ENCODE measurements around the gene APOL6. TPM values are rescaled to one million over a fixed set of nuclear protein-coding genes. Genes with fewer than 3 reads are reported as not detected.
A peak's percentile ranks its signal among the peaks of the same experiment; 100 is the strongest.
"Not testable (repeated sequence)": the region's sequence is repeated elsewhere in the genome, so short reads cannot be mapped to it uniquely, and the experiment has no call there.

Gene APOL6
- total and polyA plus RNA-seq, 5 experiments from 2014 or later: 13.6 to 40.5 (median 20.8) TPM

- POLR2A ChIA-PET: no interaction called here
- DNase-seq: no peak
- Mint-ChIP-seq H3K36me3 (no peaks in the 10 kb centered on the region), H3K4me3 (no peak overlapping the region), H3K27ac (no peak overlapping the region), H3K27me3 (peaks cover 6 to 28% (median 12%) of the 10 kb centered on the region in 5 donors), H3K4me1 (peaks cover 7 to 15% (median 11%) of the 10 kb centered on the region in 4 donors), H3K9me3 (no peaks in the 10 kb centered on the region)
- no peak for ATAC-seq
Observed at GRCh38 chr22:35620624-35621251, 27.5 kb upstream of the APOL6 start.

DNA sequence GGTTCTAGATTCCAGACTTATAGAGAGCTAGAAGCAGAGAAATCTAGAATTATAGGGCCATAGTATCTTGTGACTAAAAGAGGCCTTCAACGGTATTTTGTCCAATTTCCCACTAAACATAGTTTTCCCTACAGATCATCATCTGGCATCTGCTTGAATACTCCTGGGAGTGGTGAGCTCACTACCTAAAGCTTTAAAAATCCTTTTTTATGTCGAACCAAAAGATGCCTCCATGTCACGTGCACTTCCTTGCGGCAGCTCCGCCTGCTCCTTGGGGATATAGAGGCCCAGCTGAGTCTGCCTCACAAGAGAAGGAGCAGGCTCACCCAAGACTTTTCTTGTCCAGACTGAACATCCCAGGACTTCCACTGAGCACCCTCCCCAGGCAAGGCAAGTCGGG lies 26.8 kb upstream of the APOL6 start:
- Mint-ChIP-seq H3K36me3 (no peaks in the 10 kb centered on the region), H3K4me3 (no peak overlapping the region), H3K9me3 (no peaks in the 10 kb centered on the region), H3K27ac (no peak overlapping the region), H3K4me1 (peaks cover 4 to 8% (median 7%) of the 10 kb centered on the region in 4 donors), H3K27me3 (peaks cover 6 to 30% (median 12%) of the 10 kb centered on the region in 5 donors)
- ATAC-seq: no peak
- DNase-seq: no peak
- POLR2A ChIA-PET: no interaction called here

GRCh38 chr22:35622191-35622913 lies 25.9 kb upstream of the APOL6 start:
- POLR2A ChIA-PET: no interaction called here
- H3K27ac Mint-ChIP-seq: no peak overlapping the region
- H3K4me3 Mint-ChIP-seq: no peak overlapping the region
- DNase-seq (no peak), ATAC-seq (no peak)
- H3K36me3 Mint-ChIP-seq: no peaks in the 10 kb centered on the region
- peaks cover 6 to 13% (median 8%) of the 10 kb centered on the region in 4 donors for H3K4me1 Mint-ChIP-seq
- peaks cover 6 to 30% (median 12%) of the 10 kb centered on the region in 5 donors for H3K27me3 Mint-ChIP-seq
- no peaks in the 10 kb centered on the region for H3K9me3 Mint-ChIP-seq

DNA sequence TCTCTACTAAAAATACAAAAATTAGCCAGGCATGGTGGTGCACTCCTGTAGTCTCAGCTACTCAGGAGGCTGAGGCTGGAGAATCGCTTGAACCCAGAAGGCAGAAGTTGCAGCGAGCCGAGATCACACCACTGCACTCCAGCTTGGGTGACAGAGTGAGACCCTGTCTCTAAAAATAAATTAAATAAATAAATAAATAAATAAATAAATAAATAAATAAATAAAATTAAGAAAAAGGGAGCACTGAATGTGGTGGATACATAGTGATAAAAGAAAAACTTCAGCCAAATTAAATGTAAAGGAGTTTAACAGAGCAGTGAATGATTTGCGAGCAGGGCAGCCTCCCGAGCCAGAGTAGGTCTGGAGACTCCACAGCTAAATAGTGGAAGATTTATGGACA lies 24.4 kb upstream of the APOL6 start:
- H3K4me3 Mint-ChIP-seq, ATAC-seq, H3K9me3 Mint-ChIP-seq, H3K27ac Mint-ChIP-seq, DNase-seq, H3K36me3 Mint-ChIP-seq, POLR2A ChIA-PET: not testable (repeated sequence)
- Mint-ChIP-seq H3K27me3 (peaks cover 6 to 30% (median 12%) of the 10 kb centered on the region in 5 donors), H3K4me1 (peaks cover 8 to 19% (median 12%) of the 10 kb centered on the region in 4 donors)

DNA sequence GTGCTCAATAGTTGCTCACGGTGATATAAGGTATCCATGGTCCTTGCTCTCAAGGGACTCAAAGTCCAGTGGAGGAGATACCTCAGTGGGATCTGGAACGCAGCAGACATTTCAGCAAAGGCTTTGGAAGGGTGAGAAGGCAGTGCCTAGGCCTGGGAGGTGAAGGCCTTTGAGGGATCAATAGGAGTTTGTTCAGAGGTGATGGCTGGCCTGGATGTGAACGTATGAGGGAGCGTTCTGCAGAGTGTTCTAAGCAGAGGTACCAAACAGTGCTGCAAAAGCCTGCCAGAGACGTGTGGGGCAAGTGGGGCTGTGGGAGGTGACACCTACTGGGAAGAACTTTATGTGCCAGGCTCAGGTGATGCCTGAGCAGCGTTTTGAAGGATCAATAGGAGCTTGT lies 23.7 kb upstream of the APOL6 start:
- Mint-ChIP-seq H3K27ac (peak overlapping the region in 1 of 10 donors; percentile 10), H3K4me3 (no peak overlapping the region), H3K9me3 (no peaks in the 10 kb centered on the region), H3K4me1 (peaks cover 8 to 23% (median 15%) of the 10 kb centered on the region in 4 donors), H3K27me3 (peaks cover 6 to 30% (median 12%) of the 10 kb centered on the region in 5 donors), H3K36me3 (no peaks in the 10 kb centered on the region)
- POLR2A ChIA-PET: no interaction called here
- DNase-seq (no peak), ATAC-seq (no peak)

GRCh38 chr22:35625763-35626432 lies 22.3 kb upstream of the APOL6 start:
- Mint-ChIP-seq H3K4me3 (peak overlapping the region in 2 of 10 donors; percentile 6 to 18), H3K9me3 (no peaks in the 10 kb centered on the region), H3K4me1 (peaks cover 14 to 28% (median 19%) of the 10 kb centered on the region in 4 donors), H3K27ac (peak overlapping the region in 2 of 10 donors; percentile 16 to 79), H3K27me3 (peaks cover 6 to 30% (median 12%) of the 10 kb centered on the region in 5 donors), H3K36me3 (no peaks in the 10 kb centered on the region)
- POLR2A ChIA-PET: interaction anchor here (0.6 kb wide), 1 partner anchor 316 kb away, joined by 4 read pairs; no protein-coding TSS in a partner anchor
- ATAC-seq: no peak
- no peak for DNase-seq

- ATAC-seq: peak; percentile 51 to 64
- Mint-ChIP-seq H3K9me3 (no peaks in the 10 kb centered on the region), H3K27me3 (peaks cover 6 to 30% (median 12%) of the 10 kb centered on the region in 5 donors), H3K4me1 (peaks cover 14 to 28% (median 21%) of the 10 kb centered on the region in 4 donors), H3K36me3 (no peaks in the 10 kb centered on the region), H3K27ac (peak overlapping the region in 8 of 10 donors; percentile 29 to 79 (median 62)), H3K4me3 (peak overlapping the region; percentile 60 to 81 (median 73))
- POLR2A ChIA-PET: interaction anchor here (0.8 to 1.3 kb wide), 2 partner anchors 21 to 496 kb away, joined by 3 to 4 read pairs; partner anchors contain the start of gene APOL6
- peak; percentile 12 to 78 (median 38) for DNase-seq
Observed at GRCh38 chr22:35627267-35628041, 20.8 kb upstream of the APOL6 start.

DNA sequence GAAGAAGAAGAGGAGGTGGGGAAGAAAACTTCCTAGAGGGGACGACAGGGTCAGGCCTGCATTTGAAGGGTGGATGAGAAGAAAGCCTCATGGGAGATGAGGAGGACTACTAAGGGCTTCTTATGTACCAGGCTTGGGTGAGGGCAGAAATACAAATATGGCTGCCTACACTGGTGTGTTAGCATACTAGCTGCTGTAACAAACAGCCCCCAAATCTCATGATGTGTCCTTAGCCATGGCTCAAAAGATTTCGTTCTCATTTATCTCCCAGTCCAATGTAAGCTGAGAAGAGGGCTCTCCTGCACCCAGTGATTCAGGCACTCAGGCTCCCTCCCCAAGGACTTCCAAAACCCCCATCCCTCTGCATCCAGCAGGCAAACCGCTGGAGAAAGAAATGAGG lies 19.5 kb upstream of the APOL6 start:
- DNase-seq (no peak), ATAC-seq (no peak)
- peak overlapping the region in 2 of 10 donors; percentile 4 to 14 for H3K4me3 Mint-ChIP-seq
- H3K9me3 Mint-ChIP-seq: no peaks in the 10 kb centered on the region
- H3K27ac Mint-ChIP-seq: peak overlapping the region in 3 of 10 donors; percentile 8 to 22 (median 18)
- H3K4me1 Mint-ChIP-seq: peaks cover 17 to 32% (median 24%) of the 10 kb centered on the region in 4 donors
- no peaks in the 10 kb centered on the region for H3K36me3 Mint-ChIP-seq
- H3K27me3 Mint-ChIP-seq: peaks cover 4 to 20% (median 8%) of the 10 kb centered on the region in 5 donors
- POLR2A ChIA-PET: interaction anchor here (0.7 kb wide), 1 partner anchor 329 kb away, joined by 4 read pairs; no protein-coding TSS in a partner anchor

GRCh38 chr22:35629406-35630216 lies 18.6 kb upstream of the APOL6 start:
- Mint-ChIP-seq H3K27ac (peak overlapping the region; percentile 35 to 90 (median 81)), H3K4me1 (peaks cover 23 to 38% (median 27%) of the 10 kb centered on the region in 4 donors), H3K9me3 (no peaks in the 10 kb centered on the region), H3K27me3 (peaks cover 1 to 14% (median 4%) of the 10 kb centered on the region in 5 donors), H3K36me3 (no peaks in the 10 kb centered on the region), H3K4me3 (no peak overlapping the region)
- peak in 1 of 2 donors; percentile 14 for ATAC-seq
- POLR2A ChIA-PET: interaction anchor here (0.8 kb wide), 1 partner anchor 31 kb away, joined by 3 read pairs; no protein-coding TSS in a partner anchor
- peak in 1 of 10 donors; percentile 22 for DNase-seq

DNA sequence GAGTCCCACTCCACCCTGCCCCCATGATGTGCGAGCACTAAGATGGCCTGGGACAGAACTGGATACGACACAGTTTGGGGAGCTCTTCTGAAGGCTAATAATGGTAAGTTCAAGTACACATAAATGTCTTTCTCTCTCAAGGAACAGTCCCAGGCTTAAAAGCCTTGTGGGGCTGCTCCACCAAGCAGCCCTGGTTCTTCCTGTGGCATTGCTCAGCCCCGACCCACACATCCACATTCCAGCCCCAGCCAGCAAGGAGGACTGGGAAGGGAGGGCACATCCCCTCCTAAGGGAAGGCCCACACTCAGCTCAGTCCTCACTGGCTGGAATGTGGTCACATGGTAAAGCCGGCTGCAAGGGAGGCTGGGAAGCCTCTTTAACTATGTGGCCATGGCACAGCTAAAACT lies 17.9 kb upstream of the APOL6 start:
- POLR2A ChIA-PET: interaction anchor here (0.8 kb wide), 1 partner anchor 30 kb away, joined by 3 read pairs; no protein-coding TSS in a partner anchor
- Mint-ChIP-seq H3K4me3 (no peak overlapping the region), H3K27ac (peak overlapping the region in 4 of 10 donors; percentile 40 to 84 (median 53)), H3K4me1 (peaks cover 23 to 38% (median 28%) of the 10 kb centered on the region in 4 donors), H3K9me3 (peaks cover 0 to 2% (median 0%) of the 10 kb centered on the region in 9 donors), H3K27me3 (peaks cover 0 to 6% (median 0%) of the 10 kb centered on the region in 5 donors), H3K36me3 (no peaks in the 10 kb centered on the region)
- DNase-seq: no peak
- no peak for ATAC-seq

DNA sequence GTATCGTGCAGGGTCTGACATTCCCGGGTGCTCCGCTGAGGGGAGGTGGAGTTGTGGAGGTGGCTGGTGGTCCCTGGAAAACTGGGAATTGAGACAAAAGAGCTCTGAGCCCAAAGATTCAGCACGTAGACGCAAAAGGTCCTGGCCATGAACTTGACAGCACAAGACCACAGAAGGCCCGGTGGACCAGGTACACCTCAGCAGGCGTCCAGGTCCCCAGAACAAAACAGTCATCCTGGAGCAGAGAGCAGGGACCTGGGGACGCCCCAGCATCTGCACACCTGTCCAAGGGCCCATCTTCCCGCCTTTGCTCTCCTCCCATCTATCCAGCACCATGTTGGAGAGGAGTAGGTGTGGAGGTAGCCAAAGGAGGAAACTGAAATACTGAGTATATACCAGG lies 17.4 kb upstream of the APOL6 start:
- POLR2A ChIA-PET: interaction anchor here (0.8 kb wide), 1 partner anchor 30 kb away, joined by 3 read pairs; no protein-coding TSS in a partner anchor
- peak overlapping the region in 4 of 10 donors; percentile 20 to 84 (median 52) for H3K27ac Mint-ChIP-seq
- no peak overlapping the region for H3K4me3 Mint-ChIP-seq
- no peak for ATAC-seq
- H3K27me3 Mint-ChIP-seq: peaks cover 0 to 2% (median 0%) of the 10 kb centered on the region in 5 donors
- H3K36me3 Mint-ChIP-seq: no peaks in the 10 kb centered on the region
- peaks cover 23 to 38% (median 28%) of the 10 kb centered on the region in 4 donors for H3K4me1 Mint-ChIP-seq
- H3K9me3 Mint-ChIP-seq: peaks cover 0 to 2% (median 0%) of the 10 kb centered on the region in 9 donors
- no peak for DNase-seq
